Stimulated activated CD8-positive, alpha-beta memory T cell treated with anti-CD3 and anti-CD28 coated beads, Interleukin-12 subunit alpha, Interleukin-12 subunit beta, amount 100 ng/mL, for 4 hours (primary cell): ENCODE data around the gene TFEB.

Experiments used
- DNase-seq: peaks from one replicate; pipeline ENCODE4 v3.0.0-alpha.2; 2020; ENCODE audit warnings: low read depth

Gene TFEB

DNA sequence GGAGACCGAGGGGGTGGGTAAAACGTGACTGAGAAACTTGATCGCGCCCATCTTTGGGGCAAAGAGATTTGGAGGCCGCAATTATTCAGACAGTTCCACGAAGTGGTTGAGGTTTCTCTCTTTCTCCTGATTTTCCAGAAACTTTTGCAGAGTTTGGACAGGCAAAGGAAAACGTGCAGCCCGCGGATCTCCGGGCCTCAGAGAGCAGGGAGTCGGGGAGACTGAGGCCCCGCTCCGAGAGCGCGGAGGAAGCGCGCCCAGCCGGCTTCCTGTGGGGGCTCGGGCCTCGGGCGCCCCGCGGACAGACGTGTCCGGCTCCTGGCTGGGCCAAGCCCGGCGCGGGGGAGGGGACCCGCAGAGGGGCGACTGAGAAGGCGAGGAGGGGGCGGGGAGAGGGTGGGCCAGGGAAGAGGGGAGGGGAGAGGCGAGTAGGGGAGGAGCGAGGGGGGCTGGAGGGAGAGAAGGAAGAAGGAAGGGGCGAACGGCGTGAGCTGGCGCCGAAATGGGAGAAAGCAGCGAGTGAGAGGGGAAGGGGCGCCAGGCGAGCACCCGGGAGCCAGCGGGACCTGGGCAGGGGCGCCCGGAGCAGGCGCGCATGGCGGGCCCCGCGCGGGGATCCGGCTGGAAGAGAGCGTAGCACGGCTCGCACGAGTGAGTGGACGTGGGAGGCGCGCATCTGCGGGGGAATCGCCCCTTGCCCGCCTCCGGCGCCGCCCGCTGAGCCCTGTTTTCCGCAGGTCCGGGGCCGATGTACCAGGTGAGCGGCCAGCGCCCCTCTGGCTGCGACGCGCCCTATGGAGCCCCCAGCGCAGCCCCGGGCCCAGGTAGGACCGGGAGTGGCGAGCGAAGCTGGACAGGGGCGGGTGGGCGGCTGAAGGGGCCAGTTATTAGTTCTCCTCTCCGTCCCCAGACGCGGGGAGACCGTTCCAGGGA lies 97.1 kb downstream of the TFEB start, which contains the start of gene MDFI:
TSS of gene MDFI (plus strand) at position 467 of the 933 bp plus-strand sequence. CDS start at position 749, 282 bp downstream.
- no peak for DNase-seq

DNA sequence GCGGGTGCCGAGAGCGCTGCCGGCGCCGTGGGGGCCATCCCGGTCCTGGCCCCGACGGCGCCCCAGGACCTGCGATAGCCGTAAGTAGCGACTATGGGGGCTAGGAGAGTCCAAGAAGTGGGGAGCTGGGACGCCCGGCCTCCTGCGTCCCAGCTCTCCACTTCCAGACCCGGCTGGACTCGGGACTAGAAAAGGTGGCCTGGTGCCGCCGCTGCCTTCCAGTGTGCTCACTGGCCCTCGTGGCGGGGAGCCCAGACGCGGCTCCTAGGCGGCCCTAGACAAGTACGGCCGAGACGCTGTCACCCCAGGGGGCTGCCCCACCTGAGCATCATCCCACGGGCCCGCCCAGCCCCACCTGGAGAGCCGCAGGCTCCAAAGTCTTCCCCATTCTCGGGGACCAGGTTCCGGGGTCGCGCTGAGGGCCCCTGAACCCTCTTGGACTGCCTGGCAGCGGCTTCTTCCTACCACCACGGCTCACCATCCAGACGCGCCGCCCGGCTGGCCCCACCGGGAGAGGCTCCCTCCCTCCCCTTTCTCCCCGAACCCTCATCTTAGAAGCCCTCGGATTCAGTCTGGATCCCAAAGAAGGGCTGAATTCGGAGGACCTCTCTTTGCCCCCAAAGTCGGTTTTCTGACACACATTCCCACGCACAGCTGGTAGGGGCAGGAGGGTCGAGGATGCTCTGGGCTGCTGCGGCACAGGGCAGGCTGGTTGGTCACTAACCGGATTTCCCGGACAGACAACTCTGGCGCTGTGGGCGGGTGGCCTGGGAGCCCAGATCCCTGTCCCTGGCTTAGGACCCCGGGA lies 98.0 kb downstream of the TFEB start:
- no peak for DNase-seq

DNA sequence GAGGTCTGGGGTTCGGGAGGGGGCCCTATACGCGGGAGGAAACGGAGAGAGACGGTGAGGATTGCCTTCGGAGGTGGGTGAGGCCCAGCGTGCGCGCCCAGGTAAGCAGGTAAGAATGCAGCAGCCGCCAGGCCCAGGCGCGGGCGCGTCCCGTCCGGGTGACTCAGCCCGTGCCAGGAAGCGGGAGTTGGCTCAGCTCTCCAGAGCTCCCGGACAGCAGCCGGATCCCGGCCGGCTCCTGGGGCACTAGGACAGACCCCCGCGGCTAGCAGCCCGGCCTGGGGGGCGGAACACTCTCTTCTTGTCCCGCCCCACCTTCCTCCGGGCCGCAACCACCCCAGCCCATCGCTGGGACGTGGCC lies 98.6 kb downstream of the TFEB start:
- no peak for DNase-seq

DNA sequence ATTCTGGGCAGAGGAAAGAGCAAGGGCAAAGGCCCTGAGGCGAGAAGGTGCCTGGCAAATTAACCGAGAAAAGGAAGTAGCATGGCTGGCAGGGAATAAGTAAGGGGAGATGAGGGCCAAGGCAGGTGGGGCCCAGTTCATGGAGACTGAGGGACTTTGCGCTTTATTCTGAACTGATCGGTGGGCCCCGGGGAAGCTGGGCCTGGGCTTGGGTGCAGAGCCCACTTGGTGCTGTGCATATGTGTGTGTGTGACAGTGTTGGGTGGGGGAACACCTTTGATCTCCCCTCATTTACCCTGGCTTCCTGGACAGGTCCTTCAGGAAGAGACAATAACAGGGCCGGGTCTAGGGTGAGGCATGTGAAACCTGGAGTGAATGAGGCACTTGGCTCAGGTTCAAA lies 100.0 kb downstream of the TFEB start:
- no peak for DNase-seq

DNA sequence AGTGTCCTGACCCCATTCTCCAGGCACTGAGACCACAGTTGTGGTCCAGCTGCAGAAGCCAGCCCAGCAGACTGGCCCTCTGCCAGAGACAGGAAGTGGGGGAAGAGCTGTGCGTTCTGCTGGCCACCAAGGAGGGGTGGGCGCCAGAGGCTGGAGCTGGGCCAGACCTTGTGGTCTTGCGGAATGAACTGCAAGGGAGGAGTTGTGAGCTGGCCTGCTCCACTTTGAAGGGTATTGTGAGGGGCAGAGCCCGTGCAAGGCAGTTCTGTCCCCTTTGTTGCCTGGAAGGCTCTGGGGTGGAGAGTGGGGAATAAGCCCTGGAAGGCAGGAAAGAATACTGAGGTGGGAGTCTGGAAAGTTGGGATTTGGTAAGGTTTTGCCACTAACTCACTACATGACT lies 100.8 kb downstream of the TFEB start:
- no peak for DNase-seq
